ENCODE data around the gene CNTRL.
A peak's percentile ranks its signal among the peaks of the same experiment; 100 is the strongest.
"Not testable (repeated sequence)": the region's sequence is repeated elsewhere in the genome, so short reads cannot be mapped to it uniquely, and the experiment has no call there.

Gene CNTRL

DNA sequence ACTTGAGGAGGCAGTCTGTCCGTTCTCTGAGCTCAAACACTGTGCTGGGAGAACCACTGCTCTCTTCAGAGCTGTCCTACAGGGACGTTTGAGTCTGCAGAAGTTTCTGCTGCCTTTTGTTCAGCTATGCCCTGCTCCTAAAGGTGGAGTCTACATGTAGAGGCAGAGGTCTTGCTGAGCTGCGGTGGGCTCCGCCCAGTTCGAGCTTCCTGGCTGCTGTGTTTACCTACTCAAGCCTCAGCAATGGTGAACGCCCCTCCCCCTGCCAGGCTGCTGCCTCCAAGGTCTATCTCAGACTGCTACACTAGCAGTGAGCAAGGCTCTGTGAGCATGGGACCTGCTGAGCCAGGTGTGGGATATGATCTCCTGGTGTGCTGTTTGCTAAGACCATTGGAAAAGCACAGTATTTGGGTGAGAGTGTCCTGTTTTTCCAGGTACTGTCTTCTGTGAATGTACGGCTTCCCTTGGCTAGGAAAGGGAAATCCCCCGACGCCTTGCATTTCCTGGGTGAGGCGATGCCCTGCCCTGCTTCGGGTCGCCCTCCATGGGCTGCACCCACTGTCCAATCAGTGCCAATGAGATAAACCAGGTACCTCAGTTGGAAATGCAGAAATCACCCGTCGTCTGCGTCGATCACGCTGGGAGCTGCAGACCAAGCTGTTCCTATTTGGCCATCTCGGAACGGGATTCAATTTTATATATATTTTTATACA, 58.5 kb downstream of the CNTRL start:
- DNase-seq (ENCODE audit: low read depth), result peak; percentile 31

DNA sequence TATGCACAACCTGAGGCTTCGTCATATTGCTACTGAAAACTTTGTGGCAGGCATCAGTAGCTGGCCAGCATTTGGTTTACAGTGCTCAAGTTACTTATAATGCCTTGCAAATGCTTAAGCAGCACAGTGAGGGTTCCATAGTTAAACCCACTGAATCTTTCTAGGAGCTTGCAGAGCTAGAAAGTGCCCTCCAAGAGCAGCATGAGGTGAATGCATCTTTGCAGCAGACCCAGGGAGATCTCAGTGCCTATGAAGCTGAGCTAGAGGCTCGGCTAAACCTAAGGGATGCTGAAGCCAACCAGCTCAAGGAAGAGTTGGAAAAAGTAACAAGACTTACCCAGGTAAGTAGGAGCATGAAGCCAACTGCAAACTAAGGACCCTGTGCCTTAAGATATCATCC, 60.9 kb downstream of the CNTRL start:
- DNase-seq (ENCODE audit: low read depth), result no peak

DNA sequence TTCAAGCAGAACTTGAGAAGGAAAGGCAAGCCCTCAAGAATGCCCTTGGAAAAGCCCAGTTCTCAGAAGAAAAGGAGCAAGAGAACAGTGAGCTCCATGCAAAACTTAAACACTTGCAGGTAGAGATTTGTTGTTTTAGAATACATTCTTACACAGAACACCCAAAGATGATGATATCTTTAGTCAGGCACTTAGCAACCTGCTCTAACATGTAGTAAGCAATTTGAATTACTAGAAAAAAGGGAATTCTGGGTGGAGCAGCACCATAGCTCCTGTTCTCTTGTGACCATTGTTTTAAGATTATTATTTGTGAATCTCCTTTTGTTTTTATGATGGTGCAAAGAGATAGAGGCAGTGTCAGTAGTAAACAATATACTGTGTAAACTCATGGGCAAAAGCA, 63.8 kb downstream of the CNTRL start:
- no peak for DNase-seq (ENCODE audit: low read depth)

DNA sequence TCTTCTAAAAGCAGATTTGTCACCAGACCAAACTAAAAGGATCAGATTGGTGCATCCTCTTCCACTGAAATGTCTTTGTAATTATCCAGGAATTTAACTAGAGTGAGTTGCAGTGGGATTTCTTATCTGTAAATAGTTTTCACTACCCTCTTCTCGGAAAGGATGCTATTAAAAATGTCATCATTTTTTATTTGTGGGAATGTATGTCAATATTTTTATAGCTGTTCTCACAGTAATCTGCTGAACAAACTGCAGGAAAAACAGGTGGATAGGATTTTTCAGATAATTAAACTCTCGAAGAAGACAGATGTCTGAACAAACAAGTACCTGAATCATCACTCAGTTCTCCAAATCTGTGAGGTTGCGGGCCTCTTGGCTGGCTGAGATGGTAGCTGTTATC, 64.2 kb downstream of the CNTRL start:
- no peak for DNase-seq (ENCODE audit: low read depth)

DNA sequence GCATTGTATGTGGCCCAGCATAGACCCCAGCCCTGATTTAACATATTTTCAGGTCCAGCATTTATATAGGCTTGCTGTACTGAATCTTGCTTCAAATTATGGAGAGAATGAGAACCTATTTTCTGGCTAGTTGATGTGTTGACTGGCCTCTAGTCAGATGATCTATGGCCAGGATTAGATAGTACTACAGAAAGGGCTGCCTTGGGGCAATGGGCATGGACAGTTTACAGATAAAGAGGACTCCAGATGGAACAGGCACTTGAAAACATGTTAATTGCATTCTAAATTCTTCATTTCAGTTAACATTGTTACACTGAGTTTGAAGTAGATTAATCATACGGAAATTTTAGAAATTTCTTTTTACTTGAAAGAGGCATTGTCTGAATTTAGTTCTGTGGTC, 65.4 kb downstream of the CNTRL start:
- DNase-seq (ENCODE audit: low read depth), result no peak

DNA sequence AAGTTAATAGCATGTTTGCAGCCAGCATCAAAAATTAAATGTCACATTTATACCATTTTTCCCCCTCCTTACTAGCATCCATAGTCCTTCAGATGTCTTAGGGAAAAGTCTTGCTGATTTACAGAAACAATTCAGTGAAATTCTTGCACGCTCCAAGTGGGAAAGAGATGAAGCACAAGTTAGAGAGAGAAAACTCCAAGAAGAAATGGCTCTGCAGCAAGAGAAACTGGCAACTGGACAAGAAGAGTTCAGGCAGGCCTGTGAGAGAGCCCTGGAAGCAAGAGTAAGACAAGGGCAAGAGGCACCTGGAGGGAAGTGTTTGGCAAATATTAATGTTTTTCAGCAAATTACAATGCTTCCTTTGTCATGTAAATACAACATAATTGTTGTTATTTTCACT, 66.6 kb downstream of the CNTRL start:
- DNase-seq (ENCODE audit: low read depth), result no peak

DNA sequence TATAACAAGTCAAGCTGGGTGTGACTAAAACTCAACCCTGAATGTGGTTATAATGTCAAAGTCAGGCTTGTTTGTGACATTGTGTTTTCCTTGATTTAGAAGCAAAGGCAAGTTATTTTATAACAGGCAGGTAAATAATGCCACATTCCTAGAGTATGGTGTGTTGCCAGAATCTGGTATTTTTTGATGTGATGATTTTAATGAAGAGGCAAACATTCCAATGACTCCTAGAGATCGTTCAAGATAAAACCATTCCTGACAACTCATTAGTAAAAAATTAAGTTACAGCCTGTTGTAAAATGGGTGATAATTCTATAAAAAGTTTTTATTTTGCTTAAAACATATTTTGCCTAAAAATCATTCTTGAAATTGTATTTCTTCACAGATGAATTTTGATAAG, 67.0 kb downstream of the CNTRL start:
- DNase-seq (ENCODE audit: low read depth), result no peak

DNA sequence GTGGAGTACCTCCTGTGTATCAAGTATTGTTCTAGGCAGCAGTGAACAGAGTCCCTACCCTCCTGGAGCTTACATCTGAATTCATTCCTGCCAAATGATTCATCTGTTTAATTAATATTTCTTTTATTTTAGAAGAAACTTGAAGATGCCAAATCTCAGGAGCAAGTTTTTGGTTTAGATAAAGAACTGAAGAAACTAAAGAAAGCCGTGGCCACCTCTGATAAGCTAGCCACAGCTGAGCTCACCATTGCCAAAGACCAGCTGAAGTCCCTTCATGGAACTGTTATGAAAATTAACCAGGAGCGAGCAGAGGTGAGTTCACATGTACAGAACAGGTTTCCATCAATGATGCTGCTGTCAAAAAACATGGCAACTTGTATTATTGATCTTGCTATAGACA, 69.0 kb downstream of the CNTRL start:
- DNase-seq (ENCODE audit: low read depth), result no peak

DNA sequence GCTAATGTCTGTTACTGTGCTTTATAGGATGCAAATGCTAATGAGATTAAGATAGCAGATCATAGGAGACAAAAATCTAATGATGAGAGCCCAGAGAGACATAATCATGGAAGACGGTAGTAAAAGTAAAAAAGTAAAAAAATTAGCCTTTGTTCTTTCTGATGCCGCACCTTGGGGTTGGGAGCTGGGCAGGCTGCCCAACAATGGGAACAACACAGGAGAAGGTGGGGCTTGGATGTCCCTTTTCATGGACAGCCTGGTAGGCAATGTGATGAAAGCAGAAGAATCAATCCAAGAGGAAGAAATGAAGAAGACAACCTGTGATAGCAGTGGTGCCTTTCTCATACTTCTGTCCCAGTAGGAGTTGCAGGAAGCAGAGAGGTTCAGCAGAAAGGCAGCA, 69.7 kb downstream of the CNTRL start:
- DNase-seq (ENCODE audit: low read depth), result no peak

DNA sequence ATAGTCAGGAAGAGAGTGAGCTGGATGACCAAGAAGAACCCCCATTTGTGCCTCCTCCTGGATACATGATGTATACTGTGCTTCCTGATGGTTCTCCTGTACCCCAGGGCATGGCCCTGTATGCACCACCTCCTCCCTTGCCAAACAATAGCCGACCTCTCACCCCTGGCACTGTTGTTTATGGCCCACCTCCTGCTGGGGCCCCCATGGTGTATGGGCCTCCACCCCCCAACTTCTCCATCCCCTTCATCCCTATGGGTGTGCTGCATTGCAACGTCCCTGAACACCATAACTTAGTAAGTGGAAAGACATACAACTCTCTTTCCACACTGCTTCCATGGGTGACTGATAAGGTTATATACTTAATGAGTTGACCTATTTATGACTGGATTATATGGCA, 75.4 kb downstream of the CNTRL start:
- no peak for DNase-seq (ENCODE audit: low read depth)

DNA sequence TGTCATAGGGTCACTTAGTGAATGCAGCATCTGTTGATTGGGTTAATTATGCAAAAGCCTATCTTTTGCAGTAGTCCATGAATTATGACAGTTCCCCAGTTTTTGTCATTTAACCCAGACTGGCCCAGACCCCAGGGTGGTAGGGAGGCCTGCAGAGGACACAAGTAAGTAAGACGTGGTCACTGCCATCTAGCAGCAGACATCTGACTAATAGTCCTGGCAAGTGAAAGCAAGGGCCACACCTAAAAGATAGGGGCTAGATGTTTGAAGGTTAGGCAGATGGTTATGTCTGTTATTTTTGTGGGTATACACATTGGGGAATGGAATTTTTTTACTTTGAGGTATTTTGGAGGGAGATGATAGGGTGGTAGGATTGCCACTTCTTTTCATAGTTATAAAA, 78.9 kb downstream of the CNTRL start:
- no peak for DNase-seq (ENCODE audit: low read depth)

DNA sequence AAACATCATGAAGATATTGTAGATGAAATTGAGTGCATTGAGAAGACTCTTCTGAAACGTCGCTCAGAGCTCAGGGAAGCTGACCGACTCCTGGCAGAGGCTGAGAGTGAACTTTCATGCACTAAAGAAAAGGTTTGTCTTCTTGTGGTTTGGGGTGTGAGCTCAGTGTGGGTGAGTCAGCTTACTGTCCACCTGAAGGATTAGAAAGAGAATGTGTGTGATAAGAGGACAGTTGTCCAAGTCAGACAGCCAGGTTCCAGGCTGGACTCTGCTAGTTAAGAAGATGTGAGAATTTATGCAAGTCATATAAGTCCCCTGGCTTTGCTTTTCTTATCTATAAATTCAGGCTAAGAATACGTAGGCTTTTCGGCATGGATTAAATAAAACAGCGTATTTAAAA, 80.0 kb downstream of the CNTRL start:
- no peak for DNase-seq (ENCODE audit: low read depth)

DNA sequence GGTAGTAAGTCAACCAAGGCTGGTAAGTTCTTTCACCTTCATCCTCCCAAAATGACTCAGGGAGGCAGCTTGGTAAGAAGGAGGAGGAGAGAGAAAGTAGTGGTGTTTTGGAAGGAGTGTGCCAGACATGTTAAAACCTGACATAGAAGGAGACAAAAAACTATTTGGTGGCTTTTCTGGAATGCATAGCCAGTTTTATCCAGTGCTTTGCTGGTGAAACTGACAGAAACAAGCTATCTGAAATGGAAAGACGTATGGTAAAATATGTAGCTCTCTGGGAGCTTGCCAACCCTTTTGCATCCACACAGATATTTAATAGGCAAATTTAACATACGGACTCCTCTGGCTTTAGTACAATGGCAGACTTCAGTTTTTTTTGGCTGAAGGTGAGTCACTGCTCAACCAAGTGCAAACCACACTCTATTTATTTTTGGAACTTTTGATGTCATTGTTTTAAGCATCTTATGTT, 81.5 kb downstream of the CNTRL start:
- DNase-seq (ENCODE audit: low read depth), result no peak

DNA sequence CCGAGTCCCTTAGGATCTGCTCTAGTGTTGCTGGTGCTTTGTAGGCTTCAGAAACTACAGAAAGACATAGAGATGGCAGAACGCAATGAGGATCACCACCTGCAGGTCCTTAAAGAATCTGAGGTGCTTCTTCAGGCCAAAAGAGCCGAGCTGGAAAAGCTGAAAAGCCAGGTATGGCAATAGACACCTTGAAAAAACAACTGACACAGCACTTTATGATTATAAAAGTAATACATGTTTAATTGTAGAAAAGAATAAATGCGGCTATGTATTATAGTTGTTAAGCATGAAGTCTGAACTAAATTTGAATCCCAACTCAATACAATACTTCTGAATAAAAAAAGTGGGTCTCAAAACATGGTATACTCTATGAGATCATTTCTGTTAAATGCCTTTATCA, 83.2 kb downstream of the CNTRL start:
- no peak for DNase-seq (ENCODE audit: low read depth)

DNA sequence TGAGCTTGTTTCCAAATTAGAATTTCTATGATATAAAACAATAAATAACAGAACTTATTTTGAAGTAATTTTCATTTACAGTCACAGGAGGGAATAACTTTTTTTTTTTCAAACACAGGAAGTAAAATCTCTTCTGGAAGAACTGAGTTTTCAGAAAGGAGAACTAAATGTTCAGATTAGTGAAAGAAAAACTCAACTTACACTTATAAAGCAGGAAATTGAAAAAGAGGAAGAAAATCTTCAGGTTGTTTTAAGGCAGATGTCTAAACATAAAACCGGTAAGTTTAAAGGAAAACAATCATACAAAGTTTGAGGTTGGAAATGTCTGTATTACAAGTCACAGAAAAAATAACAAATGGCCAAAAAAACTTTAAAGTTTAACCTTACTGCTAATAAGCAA, 85.3 kb downstream of the CNTRL start:
- no peak for DNase-seq (ENCODE audit: low read depth)

DNA sequence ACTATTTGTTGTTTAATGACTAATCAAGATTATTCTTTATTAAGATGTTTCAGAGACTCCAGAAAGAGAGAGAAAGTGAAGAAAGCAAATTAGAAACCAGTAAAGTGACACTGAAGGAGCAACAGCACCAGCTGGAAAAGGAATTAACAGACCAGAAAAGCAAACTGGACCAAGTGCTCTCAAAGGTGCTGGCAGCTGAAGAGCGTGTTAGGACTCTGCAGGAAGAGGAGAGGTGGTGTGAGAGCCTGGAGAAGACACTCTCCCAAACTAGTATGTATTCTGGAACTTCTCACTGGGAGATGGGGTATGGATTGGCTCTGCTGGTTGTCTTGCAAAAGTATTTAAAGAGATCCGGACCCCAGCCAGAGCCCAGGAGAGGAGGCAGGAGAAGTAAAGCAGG, 93.3 kb downstream of the CNTRL start:
- no peak for DNase-seq (ENCODE audit: low read depth)

DNA sequence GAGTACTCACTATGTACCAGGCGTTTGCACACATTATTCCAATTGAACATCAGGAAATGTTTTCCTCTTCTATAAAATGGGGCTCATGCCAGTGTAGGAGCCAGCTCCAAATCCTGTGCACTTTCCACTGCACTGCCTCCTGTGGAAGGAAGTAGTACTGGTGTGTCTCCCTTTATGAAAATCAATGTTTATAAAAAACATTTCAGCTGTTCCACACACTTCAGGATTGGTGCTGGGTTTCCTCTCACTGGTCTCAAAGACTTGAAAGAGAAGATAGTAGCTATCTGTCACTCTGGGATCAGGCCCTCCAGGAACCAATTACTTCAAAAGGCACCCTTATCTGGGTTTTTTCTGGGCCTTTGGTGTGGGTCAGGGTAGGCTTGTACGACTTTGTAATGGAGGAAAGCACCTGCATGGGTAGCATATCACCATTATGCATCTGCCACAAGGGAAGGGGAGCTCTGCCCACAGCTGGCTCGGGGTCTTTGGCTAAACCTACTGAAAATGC, 94.4 kb downstream of the CNTRL start:
- no peak for DNase-seq (ENCODE audit: low read depth)

DNA sequence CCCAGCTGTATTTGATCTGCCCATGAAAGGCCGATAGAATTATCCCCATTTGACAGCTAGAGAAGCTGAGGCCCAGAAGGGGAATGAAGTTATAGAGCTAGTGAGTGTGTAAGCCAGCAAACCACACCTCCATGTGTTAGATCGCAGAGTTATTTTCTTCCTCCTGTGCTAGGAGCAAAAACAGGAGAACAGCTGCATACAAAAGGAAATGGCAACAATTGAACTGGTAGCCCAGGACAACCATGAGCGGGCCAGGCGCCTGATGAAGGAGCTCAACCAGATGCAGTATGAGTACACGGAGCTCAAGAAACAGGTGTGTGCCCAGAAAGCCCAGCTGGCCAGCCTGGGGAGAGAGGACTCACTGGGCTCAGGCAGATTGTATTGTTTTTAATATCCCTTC, 96.5 kb downstream of the CNTRL start:
- DNase-seq (ENCODE audit: low read depth), result no peak

DNA sequence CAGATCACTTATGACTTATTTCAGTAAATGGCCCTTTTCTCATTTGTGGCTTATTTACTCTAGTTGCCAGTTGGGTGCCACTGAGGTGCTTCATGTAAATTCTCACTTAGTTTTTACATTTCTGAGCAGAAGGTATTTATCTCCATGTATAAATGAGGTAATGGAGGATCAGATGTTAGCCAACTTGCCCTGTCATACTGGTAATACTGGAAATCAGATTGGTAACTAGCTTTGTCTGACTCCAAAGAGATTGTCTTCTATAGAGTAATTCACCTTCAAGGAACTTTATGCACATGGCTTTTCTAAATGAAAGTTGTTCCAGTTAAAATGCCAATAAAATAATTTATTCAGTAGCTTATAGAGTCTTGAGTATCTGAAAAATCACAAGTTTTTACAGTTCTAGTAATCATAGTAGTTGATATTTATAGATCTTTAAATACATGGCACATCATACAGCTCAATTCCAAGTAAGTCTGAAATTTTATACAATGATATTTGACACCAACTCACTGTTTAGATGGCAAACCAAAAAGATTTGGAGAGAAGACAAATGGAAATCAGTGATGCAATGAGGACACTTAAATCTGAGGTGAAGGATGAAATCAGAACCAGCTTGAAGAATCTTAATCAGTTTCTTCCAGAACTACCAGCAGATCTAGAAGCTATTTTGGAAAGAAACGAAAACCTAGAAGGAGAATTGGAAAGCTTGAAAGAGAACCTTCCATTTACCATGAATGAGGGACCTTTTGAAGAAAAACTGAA, 98.2 kb downstream of the CNTRL start:
- no peak for DNase-seq (ENCODE audit: low read depth)

DNA sequence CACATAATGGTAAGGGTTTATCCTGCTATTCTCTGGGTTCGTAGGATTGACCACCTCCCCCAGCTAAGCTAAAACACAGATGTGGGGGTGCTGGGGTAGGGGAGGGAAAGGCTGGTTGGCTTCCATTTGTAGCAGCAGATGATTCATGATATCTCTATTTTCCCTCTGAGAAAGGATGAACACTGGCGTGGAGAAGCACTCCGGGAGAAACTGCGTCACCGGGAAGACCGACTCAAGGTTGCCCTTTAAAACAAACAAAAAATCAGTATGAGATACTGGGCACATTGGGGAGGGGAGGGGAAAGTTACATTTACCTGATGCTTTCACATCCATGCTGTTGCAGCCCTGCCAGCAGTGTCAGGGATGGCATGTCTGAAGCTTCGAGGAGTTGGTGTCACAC, 98.7 kb downstream of the CNTRL start:
- DNase-seq (ENCODE audit: low read depth), result no peak

DNA sequence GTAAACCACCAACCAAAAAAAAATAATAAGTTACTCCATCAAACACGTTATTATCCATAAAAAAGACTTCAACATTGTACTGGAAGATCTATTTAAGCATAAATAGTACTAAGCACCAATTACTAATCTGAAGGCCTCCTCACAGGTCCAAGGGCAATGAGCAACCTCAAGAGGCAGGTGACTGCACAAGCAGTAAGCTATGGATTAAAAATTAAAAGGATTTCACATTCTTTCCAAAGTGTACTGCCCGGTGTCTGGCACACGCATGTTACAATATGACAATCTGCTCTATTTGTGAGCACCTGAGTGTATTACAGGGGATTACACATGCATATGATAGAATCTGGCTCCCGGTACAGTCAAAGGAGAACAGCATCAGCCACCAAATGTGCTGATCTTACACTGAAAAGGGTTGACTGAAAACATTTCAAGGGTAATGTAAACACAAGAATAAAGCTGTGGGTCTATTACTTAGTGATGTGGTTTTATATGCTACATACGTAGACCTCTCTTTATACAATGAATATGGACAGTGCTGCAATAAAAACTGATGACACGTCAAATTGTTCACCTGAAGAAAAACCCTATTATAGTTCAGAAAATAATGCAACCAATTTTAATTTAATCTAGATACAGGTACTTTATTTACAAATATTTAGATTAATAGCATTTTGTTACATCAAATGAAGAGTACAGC, 104.1 kb downstream of the CNTRL start:
- DNase-seq (ENCODE audit: low read depth), result no peak

DNA sequence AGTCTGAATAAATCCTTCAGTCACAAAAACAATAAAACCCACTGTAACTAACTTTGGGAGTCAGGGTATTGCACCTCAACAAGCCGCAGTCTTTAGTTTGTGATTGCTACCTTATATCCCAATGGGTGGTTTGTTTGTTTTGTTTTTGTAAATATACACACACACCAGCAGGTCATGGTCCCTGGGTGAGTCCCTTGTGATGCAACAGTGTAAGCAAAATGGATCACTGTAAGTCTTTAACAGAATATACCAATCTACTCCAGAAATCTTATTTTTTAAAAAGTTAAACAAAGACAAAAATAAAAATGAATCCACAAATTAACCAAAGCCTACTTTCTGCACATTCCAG, 104.6 kb downstream of the CNTRL start:
- not testable (repeated sequence) for DNase-seq (ENCODE audit: low read depth)
